Pulmonary artery endothelial cell (primary cell): Measurements from ENCODE around the gene IFFO2. TPM values are rescaled to one million over a fixed set of nuclear protein-coding genes. Genes with fewer than 3 reads are reported as not detected.

Experiments
- total RNA-seq: library from RNA; depleted of rRNA; stranded (reverse); fragments of >200 nt; gene quantifications from 2 replicates; pipeline ENCODE4 v1.2.3, GENCODE V29; 2014

IFFO2 gene
- total RNA-seq, 1 donor from 2014 or later, result 23.7 TPM

Other genes starting within 250 kb of the IFFO2 start
- not detected in 2 replicates for gene TAS1R2, start 97.0 kb downstream of the IFFO2 start, total RNA-seq
- 11.8 and 16.9 TPM in 2 replicates for gene ALDH4A1, start 54.1 kb downstream of the IFFO2 start, total RNA-seq